CD8-positive, alpha-beta memory T cell (primary cell): ENCODE measurements around the gene MYBPC2. TPM values are rescaled to one million over a fixed set of nuclear protein-coding genes. Genes with fewer than 3 reads are reported as not detected.

Experiments used
- CTCF ChIA-PET: fragments of 350-600 bp; sonication (Branson Sonifier 250); formaldehyde crosslinking; loops from one replicate; lab custom pipeline; 2021; ENCODE audit warnings: antibody characterized with exemption; lab: Charles Lee
- POLR2A ChIA-PET: fragments of 350-600 bp; sonication (Branson Sonifier 250); formaldehyde crosslinking; loops from one replicate; lab custom pipeline; 2021; ENCODE audit warnings: antibody characterized with exemption; lab: Charles Lee
- DNase-seq, 5 donors: peaks; one replicate each; pipeline versions ENCODE4 v3.0.0 to v3.0.0-alpha.2; 2020 to 2022; ENCODE audit warnings: mixed read lengths in 1 of 5
- H3K27ac ChIP-seq: one replicate; pipeline ENCODE4 v1.7.0; 2013; ENCODE audit warnings: low read depth, mild to moderate bottlenecking, low read length, moderate library complexity
- H3K27me3 ChIP-seq: 2 replicates; pipeline ENCODE4 v1.7.0; 2013; ENCODE audit warnings: low read length, mild to moderate bottlenecking; ENCODE audit not compliant: insufficient read depth, poor library complexity, severe bottlenecking
- H3K36me3 ChIP-seq: 2 replicates; pipeline ENCODE4 v1.7.0; 2013; ENCODE audit warnings: mild to moderate bottlenecking, low read length, moderate library complexity; ENCODE audit not compliant: insufficient read depth
- H3K4me1 ChIP-seq: 2 replicates; pipeline ENCODE4 v1.7.0; 2013; ENCODE audit warnings: mild to moderate bottlenecking, low read length, moderate library complexity; ENCODE audit not compliant: insufficient read depth
- H3K4me3 ChIP-seq: 2 replicates; pipeline ENCODE4 v1.7.0; 2013; ENCODE audit warnings: mild to moderate bottlenecking, low read length
- H3K9me3 ChIP-seq: 2 replicates; pipeline ENCODE4 v1.7.0; 2013; ENCODE audit warnings: mild to moderate bottlenecking, low read length
- H3K27ac Mint-ChIP-seq, 8 donors: one replicate each; pipeline ENCODE4 v1.8.0; 2020 to 2021; ENCODE audit warnings: mixed read lengths in 8 of 8, mild to moderate bottlenecking in 6 of 8, inconsistent platforms in 3 of 8, moderate library complexity in 3 of 8
- H3K27me3 Mint-ChIP-seq, 2 donors: one replicate each; pipeline ENCODE4 v1.8.0; 2020 to 2021; ENCODE audit warnings: mixed read lengths in 2 of 2, mild to moderate bottlenecking in 1 of 2, moderate library complexity in 1 of 2
- H3K36me3 Mint-ChIP-seq, 3 donors: one replicate each; pipeline ENCODE4 v1.8.0; 2020 to 2021; ENCODE audit warnings: mixed read lengths in 3 of 3, inconsistent platforms in 1 of 3, mild to moderate bottlenecking in 1 of 3
- H3K4me1 Mint-ChIP-seq, 3 donors: one replicate each; pipeline ENCODE4 v1.8.0; 2020 to 2021; ENCODE audit warnings: mixed read lengths in 3 of 3, inconsistent platforms in 1 of 3, mild to moderate bottlenecking in 1 of 3
- H3K4me3 Mint-ChIP-seq, 7 donors: one replicate each; pipeline ENCODE4 v1.8.0; 2020 to 2021; ENCODE audit warnings: mixed read lengths in 7 of 7, mild to moderate bottlenecking in 6 of 7, moderate library complexity in 4 of 7, inconsistent platforms in 2 of 7
- H3K9me3 Mint-ChIP-seq, 5 donors: one replicate each; pipeline ENCODE4 v1.8.0; 2020 to 2022; ENCODE audit warnings: mixed read lengths in 5 of 5, mild to moderate bottlenecking in 3 of 5, moderate library complexity in 2 of 5, inconsistent platforms in 1 of 5
- polyA plus RNA-seq: library from polyadenylated mRNA; unstranded; fragments of 300-500 nt; fragmentation: Illumina TruSeq; gene quantifications from one replicate; pipeline ENCODE4 v1.2.3, GENCODE V29; 2021
- total RNA-seq, 2 experiments: library from RNA; stranded (reverse); gene quantifications; one replicate each; pipeline ENCODE4 v1.2.3, GENCODE V29; 2021

MYBPC2 gene
- total and polyA plus RNA-seq, 3 experiments from 2014 or later: 0.07 to 0.24 TPM; not detected in 1

DNA sequence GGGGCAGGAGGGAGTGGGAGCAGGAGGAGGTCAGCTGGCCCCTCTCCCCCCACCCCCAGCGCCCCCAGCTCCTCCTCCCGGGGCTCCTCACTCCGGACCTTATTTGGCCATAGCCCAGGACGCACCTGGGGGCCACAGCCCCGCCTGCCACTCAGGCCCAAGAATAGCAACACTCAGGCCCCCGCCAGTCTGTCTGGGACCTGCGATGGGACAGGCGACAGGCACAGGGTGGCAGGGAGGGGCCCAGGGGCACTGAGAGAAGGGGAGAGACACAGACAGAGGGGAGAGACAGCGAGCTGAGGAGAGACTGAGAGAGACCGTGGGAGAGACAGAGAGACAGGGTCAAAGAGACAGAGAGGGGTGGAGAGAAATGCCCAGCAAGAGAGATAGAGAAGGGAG lies 68.1 kb downstream of the MYBPC2 start:
- CTCF ChIA-PET: no interaction called here
- peaks cover 0 to 12% (median 0%) of the 10 kb centered on the region in 3 donors for H3K36me3 Mint-ChIP-seq

GRCh38 chr19:50501186-50501567 lies 68.5 kb downstream of the MYBPC2 start:
- H3K27ac Mint-ChIP-seq: no peak overlapping the region
- H3K9me3 Mint-ChIP-seq: no peaks in the 10 kb centered on the region
- ChIA-PET POLR2A (no interaction called here), CTCF (no interaction called here)
- H3K4me3 ChIP-seq: no peak overlapping the region
- H3K27ac ChIP-seq: no peak overlapping the region
- H3K4me1 Mint-ChIP-seq: peaks cover 0 to under 1% (median 0%) of the 10 kb centered on the region in 3 donors
- H3K36me3 ChIP-seq: no peaks in the 10 kb centered on the region
- H3K4me1 ChIP-seq: no peaks in the 10 kb centered on the region
- H3K9me3 ChIP-seq: no peaks in the 10 kb centered on the region
- peaks cover 0 to 11% (median 0%) of the 10 kb centered on the region in 3 donors for H3K36me3 Mint-ChIP-seq
- no peaks in the 10 kb centered on the region for H3K27me3 ChIP-seq
- DNase-seq: peak in 1 of 5 donors; percentile 45
- peak overlapping the region in 1 of 7 donors; percentile 32 for H3K4me3 Mint-ChIP-seq
- no peaks in the 10 kb centered on the region for H3K27me3 Mint-ChIP-seq

More for the DNA sequence above, 68.1 kb downstream of the MYBPC2 start:
- peak overlapping the region in 1 of 7 donors; percentile 32 for H3K4me3 Mint-ChIP-seq
- H3K27ac ChIP-seq: no peak overlapping the region
- H3K27ac Mint-ChIP-seq: no peak overlapping the region
- H3K9me3 ChIP-seq: no peaks in the 10 kb centered on the region
- no peaks in the 10 kb centered on the region for H3K27me3 ChIP-seq
- peak in 1 of 5 donors; percentile 30 for DNase-seq
- H3K4me1 Mint-ChIP-seq: peaks cover 0 to 1% (median 0%) of the 10 kb centered on the region in 3 donors
- H3K4me3 ChIP-seq: no peak overlapping the region
- H3K27me3 Mint-ChIP-seq: no peaks in the 10 kb centered on the region
- no peaks in the 10 kb centered on the region for H3K36me3 ChIP-seq
- H3K4me1 ChIP-seq: no peaks in the 10 kb centered on the region
- H3K9me3 Mint-ChIP-seq: no peaks in the 10 kb centered on the region
- POLR2A ChIA-PET: no interaction called here

DNA sequence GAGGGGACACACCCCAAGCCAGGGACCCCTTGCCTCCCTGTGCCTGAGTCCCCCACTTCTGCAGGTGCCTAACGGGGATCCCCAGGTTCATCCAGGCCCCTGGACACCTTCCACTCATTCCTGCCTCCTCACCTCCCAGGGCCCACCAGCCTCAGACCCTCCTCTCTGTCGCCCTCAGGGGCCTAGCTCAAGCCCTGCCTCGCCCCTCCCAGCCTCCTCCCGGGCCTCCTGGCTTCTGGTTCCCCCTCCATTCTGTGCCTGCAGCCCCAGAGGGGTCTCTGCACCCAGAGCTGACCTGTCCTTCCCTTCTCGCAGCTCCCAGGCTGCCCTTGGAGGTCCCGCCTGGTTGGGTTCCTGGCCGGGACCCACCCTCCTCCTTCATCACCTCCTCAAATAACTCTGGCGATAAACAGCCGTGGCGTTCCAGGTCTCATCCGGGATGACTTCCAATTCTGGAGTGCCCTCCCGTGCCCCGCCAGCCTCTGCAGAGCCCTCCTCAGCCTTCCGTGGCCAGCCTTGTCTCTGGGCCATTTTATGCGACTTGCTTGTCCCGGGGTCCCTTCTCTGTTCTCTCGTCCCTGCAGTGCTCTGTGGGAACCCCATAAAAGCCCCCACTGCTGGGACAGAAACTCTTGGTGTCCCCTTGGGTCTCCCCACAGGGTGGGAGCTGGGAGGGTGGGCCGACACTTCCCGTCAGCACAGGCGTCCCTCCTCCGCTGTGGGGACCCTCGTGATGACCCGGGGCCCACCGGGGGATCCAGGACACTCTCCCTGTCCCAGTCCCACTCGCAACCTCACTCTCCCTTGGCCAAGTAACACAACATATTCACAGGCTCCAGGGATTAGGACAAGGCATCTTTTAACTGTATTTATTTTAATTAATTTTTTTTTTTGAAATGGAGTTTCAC lies 69.1 kb downstream of the MYBPC2 start:
- POLR2A ChIA-PET: no interaction called here
- Histone ChIP-seq H3K27ac (no peak overlapping the region), H3K27me3 (no peaks in the 10 kb centered on the region), H3K4me1 (no peaks in the 10 kb centered on the region), H3K9me3 (no peaks in the 10 kb centered on the region), H3K4me3 (no peak overlapping the region), H3K36me3 (no peaks in the 10 kb centered on the region)
- CTCF ChIA-PET: no interaction called here
- H3K9me3 Mint-ChIP-seq: no peaks in the 10 kb centered on the region
- no peak overlapping the region for H3K4me3 Mint-ChIP-seq
- no peaks in the 10 kb centered on the region for H3K4me1 Mint-ChIP-seq
- DNase-seq: no peak
- no peaks in the 10 kb centered on the region for H3K27me3 Mint-ChIP-seq
- H3K27ac Mint-ChIP-seq: peak overlapping the region in 1 of 8 donors; percentile 75
- peaks cover 0 to 11% (median 0%) of the 10 kb centered on the region in 3 donors for H3K36me3 Mint-ChIP-seq

GRCh38 chr19:50505856-50506611 lies 73.3 kb downstream of the MYBPC2 start:
- H3K4me3 ChIP-seq: no peak overlapping the region
- ChIA-PET CTCF (no interaction called here), POLR2A (no interaction called here)
- Mint-ChIP-seq H3K27me3 (no peaks in the 10 kb centered on the region), H3K27ac (peak overlapping the region in 1 of 8 donors; percentile 66), H3K36me3 (peaks cover 0 to 23% (median 0%) of the 10 kb centered on the region in 3 donors), H3K4me3 (no peak overlapping the region), H3K9me3 (no peaks in the 10 kb centered on the region), H3K4me1 (peaks cover 7 to 9% (median 9%) of the 10 kb centered on the region in 3 donors)
- no peaks in the 10 kb centered on the region for H3K27me3 ChIP-seq
- H3K4me1 ChIP-seq: peaks cover 9% of the 10 kb centered on the region
- no peak overlapping the region for H3K27ac ChIP-seq
- DNase-seq: no peak
- H3K9me3 ChIP-seq: no peaks in the 10 kb centered on the region
- H3K36me3 ChIP-seq: no peaks in the 10 kb centered on the region

DNA sequence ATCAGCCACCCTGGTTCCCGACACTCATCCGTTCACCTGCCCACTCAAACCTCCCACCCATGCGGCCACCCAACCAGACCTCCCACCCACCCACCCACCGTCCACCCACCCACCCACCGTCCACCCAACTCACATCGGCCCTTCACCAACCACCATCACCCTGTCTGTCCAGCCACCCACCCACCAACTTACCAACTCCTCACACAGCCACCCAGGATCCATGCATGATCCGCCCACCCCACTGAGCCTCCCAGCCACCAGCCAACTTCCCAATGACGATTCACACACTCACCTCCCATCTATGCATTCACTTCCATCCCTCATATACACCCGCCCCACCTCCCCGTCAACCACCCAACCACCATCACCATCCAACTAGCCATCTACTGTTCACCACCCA lies 74.0 kb downstream of the MYBPC2 start:
- Mint-ChIP-seq H3K4me1 (peaks cover 12 to 16% (median 13%) of the 10 kb centered on the region in 3 donors), H3K27ac (no peak overlapping the region), H3K27me3 (no peaks in the 10 kb centered on the region), H3K4me3 (no peak overlapping the region), H3K9me3 (no peaks in the 10 kb centered on the region), H3K36me3 (peaks cover 0 to 24% (median 0%) of the 10 kb centered on the region in 3 donors)
- H3K9me3 ChIP-seq: no peaks in the 10 kb centered on the region
- no peaks in the 10 kb centered on the region for H3K27me3 ChIP-seq
- DNase-seq: no peak
- H3K4me3 ChIP-seq: no peak overlapping the region
- H3K36me3 ChIP-seq: no peaks in the 10 kb centered on the region
- POLR2A ChIA-PET: no interaction called here
- no peak overlapping the region for H3K27ac ChIP-seq
- H3K4me1 ChIP-seq: peaks cover 12% of the 10 kb centered on the region
- CTCF ChIA-PET: no interaction called here

DNA sequence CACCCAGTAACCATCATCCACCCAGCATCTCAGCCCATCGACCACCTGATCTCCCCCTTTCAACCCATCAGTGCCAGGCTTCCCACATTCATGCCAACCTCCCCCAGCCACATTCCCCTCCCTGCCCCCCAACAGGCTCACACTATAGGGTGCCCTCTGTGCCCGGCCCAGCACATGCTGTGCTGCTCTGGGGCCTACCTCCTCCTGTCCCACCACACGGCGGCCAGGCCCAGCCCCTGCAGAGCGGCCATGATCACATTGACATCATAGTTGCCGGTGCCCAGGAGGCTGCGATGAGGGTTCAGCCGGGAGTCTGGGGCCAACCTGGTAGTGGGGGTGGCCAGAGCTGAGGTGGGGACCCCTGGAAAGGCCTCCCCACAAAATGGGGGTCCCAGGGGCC lies 74.7 kb downstream of the MYBPC2 start:
- H3K4me3 Mint-ChIP-seq: no peak overlapping the region
- peaks cover 13 to 19% (median 15%) of the 10 kb centered on the region in 3 donors for H3K4me1 Mint-ChIP-seq
- CTCF ChIA-PET: no interaction called here
- DNase-seq: no peak
- Histone ChIP-seq H3K4me1 (peaks cover 15% of the 10 kb centered on the region), H3K36me3 (no peaks in the 10 kb centered on the region), H3K4me3 (no peak overlapping the region), H3K27ac (no peak overlapping the region), H3K27me3 (no peaks in the 10 kb centered on the region), H3K9me3 (no peaks in the 10 kb centered on the region)
- H3K36me3 Mint-ChIP-seq: peaks cover 0 to 22% (median 0%) of the 10 kb centered on the region in 3 donors
- no peaks in the 10 kb centered on the region for H3K27me3 Mint-ChIP-seq
- H3K9me3 Mint-ChIP-seq: no peaks in the 10 kb centered on the region
- POLR2A ChIA-PET: no interaction called here
- peak overlapping the region in 1 of 8 donors; percentile 66 for H3K27ac Mint-ChIP-seq

GRCh38 chr19:50508843-50509190 lies 76.1 kb downstream of the MYBPC2 start:
- CTCF ChIA-PET: no interaction called here
- H3K4me3 ChIP-seq: no peak overlapping the region
- H3K36me3 ChIP-seq: no peaks in the 10 kb centered on the region
- POLR2A ChIA-PET: interaction anchor here (0.7 kb wide), 1 partner anchor 29 kb away, joined by 4 read pairs; no protein-coding TSS in a partner anchor
- no peaks in the 10 kb centered on the region for H3K9me3 Mint-ChIP-seq
- no peaks in the 10 kb centered on the region for H3K27me3 ChIP-seq
- H3K4me1 ChIP-seq: peaks cover 15% of the 10 kb centered on the region
- DNase-seq: no peak
- H3K36me3 Mint-ChIP-seq: peaks cover 0 to 22% (median 0%) of the 10 kb centered on the region in 3 donors
- H3K27ac ChIP-seq: no peak overlapping the region
- peaks cover 13 to 19% (median 15%) of the 10 kb centered on the region in 3 donors for H3K4me1 Mint-ChIP-seq
- H3K4me3 Mint-ChIP-seq: peak overlapping the region in 4 of 7 donors; percentile 11 to 85 (median 22)
- H3K27me3 Mint-ChIP-seq: no peaks in the 10 kb centered on the region
- H3K9me3 ChIP-seq: no peaks in the 10 kb centered on the region
- peak overlapping the region in 6 of 8 donors; percentile 25 to 80 (median 62) for H3K27ac Mint-ChIP-seq

DNA sequence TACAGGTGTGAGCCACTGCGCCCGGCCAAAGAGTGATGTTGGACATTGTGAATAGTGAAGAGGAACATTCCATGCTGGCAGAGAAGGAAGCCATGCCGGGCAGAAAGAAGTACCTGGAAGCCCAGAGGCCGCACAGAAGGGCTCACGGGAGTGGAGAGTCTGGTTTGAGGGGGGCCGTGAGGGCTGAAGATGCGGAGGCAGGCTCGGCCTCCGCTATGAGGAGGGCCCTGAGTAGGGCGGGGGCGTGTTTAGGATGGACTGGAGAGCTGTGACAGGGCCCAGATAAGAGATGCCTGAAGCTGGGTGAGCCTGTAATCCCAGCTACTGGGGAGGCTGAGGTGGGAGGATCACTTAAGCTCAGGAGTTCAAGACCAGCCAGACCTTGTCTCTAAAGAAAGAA lies 76.7 kb downstream of the MYBPC2 start:
- Mint-ChIP-seq H3K4me3 (peak overlapping the region; percentile 14 to 69 (median 54)), H3K27ac (peak overlapping the region in 6 of 8 donors; percentile 21 to 85 (median 64)), H3K4me1 (peaks cover 13 to 21% (median 15%) of the 10 kb centered on the region in 3 donors), H3K9me3 (no peaks in the 10 kb centered on the region), H3K27me3 (peaks cover 0 to 3% of the 10 kb centered on the region in 2 donors), H3K36me3 (peaks cover 0 to 22% (median 0%) of the 10 kb centered on the region in 3 donors)
- Histone ChIP-seq H3K27ac (no peak overlapping the region), H3K4me1 (peaks cover 15% of the 10 kb centered on the region), H3K27me3 (no peaks in the 10 kb centered on the region), H3K4me3 (no peak overlapping the region), H3K36me3 (no peaks in the 10 kb centered on the region), H3K9me3 (no peaks in the 10 kb centered on the region)
- ChIA-PET POLR2A (no interaction called here), CTCF (no interaction called here)
- no peak for DNase-seq
